ENCODE data around the gene CPAMD8.

- TF ChIP-seq CTCF (conservative IDR thresholded peaks at IDR 0.05 in 1 of 2, IDR thresholded peaks at IDR 0.05 in 1 of 2; ENCODE audit: low read depth in 1 of 2, low read length in 2 of 2) (no peak), EZH2 (IDR thresholded peaks at IDR 0.05; ENCODE audit: low read length, missing control alignments) (no peak)
Observed at GRCh38 chr19:17036640-17037039, 10.0 kb upstream of the CPAMD8 start.

All from fibroblast of lung (primary cell).